Suppressor macrophage (primary cell): ENCODE measurements around the gene UGT2B7.
"Not testable (repeated sequence)": the region's sequence is repeated elsewhere in the genome, so short reads cannot be mapped to it uniquely, and the experiment has no call there.

ENCODE experiments used
- DNase-seq, 4 experiments: peaks; one replicate each; pipeline ENCODE4 v3.0.0-alpha.2; 2020 to 2022
- total RNA-seq, 17 experiments: gene quantifications; one replicate each; lab custom pipeline; 2026; ENCODE audit warnings: mixed read lengths in 6 of 17, inconsistent platforms in 3 of 17; lab: John Stamatoyannopoulos, UW

The UGT2B7 gene
- 0 to 1.7 (median 0) reads per million in 17 experiments for total RNA-seq

- no peak for DNase-seq
These were observed at the start of gene UGT2B7 for GRCh38 chr4:69096111-69096656. UGT2B7 (plus strand) TSS chr4:69096474; CDS start chr4:69096521, 47 bp downstream.

GRCh38 chr4:69049860-69050259 lies 46.4 kb upstream of the UGT2B7 start:
- no peak for DNase-seq

GRCh38 chr4:69050853-69051575 lies 45.3 kb upstream of the UGT2B7 start:
- not testable (repeated sequence) for DNase-seq

- DNase-seq = no peak
These were observed 44.7 kb upstream of the UGT2B7 start for GRCh38 chr4:69051576-69051943.

GRCh38 chr4:69053309-69053885 lies 42.9 kb upstream of the UGT2B7 start:
- DNase-seq = not testable (repeated sequence)

- DNase-seq = not testable (repeated sequence)
These were observed 42.2 kb upstream of the UGT2B7 start for GRCh38 chr4:69054033-69054432.

GRCh38 chr4:69054578-69055200 lies 41.6 kb upstream of the UGT2B7 start:
- DNase-seq = peak; percentile 4 to 53 (median 9)

GRCh38 chr4:69056150-69056549 lies 40.1 kb upstream of the UGT2B7 start:
- DNase-seq = no peak

GRCh38 chr4:69056921-69057550 lies 39.2 kb upstream of the UGT2B7 start:
- no peak for DNase-seq

- DNase-seq = no peak
These were observed 38.5 kb upstream of the UGT2B7 start for GRCh38 chr4:69057620-69058409.

GRCh38 chr4:69058410-69059059 lies 37.7 kb upstream of the UGT2B7 start:
- no peak for DNase-seq

GRCh38 chr4:69060651-69061308 lies 35.5 kb upstream of the UGT2B7 start:
- DNase-seq = no peak

GRCh38 chr4:69064391-69064790 lies 31.9 kb upstream of the UGT2B7 start:
- no peak for DNase-seq

GRCh38 chr4:69066945-69067344 lies 29.3 kb upstream of the UGT2B7 start:
- peak in 1 of 4 experiments; percentile 1 for DNase-seq

GRCh38 chr4:69069085-69069484 lies 27.2 kb upstream of the UGT2B7 start:
- DNase-seq = no peak

GRCh38 chr4:69070590-69070989 lies 25.7 kb upstream of the UGT2B7 start:
- no peak for DNase-seq

GRCh38 chr4:69071286-69071685 lies 25.0 kb upstream of the UGT2B7 start:
- no peak for DNase-seq

- no peak for DNase-seq
These were observed 22.9 kb upstream of the UGT2B7 start for GRCh38 chr4:69073375-69073774.

- DNase-seq = no peak
These were observed 21.0 kb upstream of the UGT2B7 start for GRCh38 chr4:69075061-69075792.

GRCh38 chr4:69078852-69079251 lies 17.4 kb upstream of the UGT2B7 start:
- DNase-seq = no peak
